Measurements from ENCODE around the gene EPHB3. TPM values are rescaled to one million over a fixed set of nuclear protein-coding genes. Genes with fewer than 3 reads are reported as not detected.

The EPHB3 gene
- total RNA-seq, 2 experiments from 2014 or later = 0.25 TPM; not detected in 1

DNA sequence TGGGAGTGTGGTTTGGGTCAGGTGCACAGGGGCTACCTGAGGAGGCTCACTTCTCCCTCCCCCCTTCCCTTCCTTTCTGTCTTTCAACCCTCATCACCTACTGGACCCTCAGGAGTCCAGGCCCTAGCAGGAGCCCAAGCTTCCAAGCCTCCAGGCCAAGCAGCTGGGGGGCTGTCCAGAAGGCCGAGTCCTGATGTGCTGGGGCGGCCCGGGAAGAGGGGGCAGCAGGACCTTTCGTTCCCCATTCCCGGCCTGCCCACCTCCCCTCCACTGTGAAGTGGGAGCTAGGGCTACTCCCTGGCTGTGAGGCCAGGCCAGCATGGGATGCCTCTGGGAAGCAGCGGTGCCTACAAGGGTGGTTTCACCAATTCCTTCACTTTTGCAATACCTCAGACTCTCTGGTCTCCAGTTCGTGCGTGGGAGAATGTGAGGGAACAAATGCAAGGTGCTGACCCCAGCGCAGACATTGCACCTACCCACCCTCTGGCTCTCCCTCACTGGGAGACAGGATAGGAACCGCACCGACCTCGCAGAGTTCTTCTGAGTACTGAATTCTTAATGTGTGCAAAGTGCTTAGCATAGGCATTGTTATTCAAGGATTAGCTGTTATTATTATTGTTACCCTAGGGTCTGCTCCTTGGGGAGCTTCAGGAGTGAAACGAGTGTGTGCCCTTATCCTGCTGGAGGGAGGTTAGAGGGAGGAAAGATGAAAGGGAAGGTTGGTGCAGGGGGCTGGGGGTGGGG is 2.5 kb downstream of the EPHB3 start:
- H3K27me3 Mint-ChIP-seq = peaks cover 68% of the 10 kb centered on the region
- no peaks in the 10 kb centered on the region for H3K9me3 Mint-ChIP-seq
- ATAC-seq (ENCODE audit: low read depth) (no peak), DNase-seq (no peak)
- H3K36me3 Mint-ChIP-seq = no peaks in the 10 kb centered on the region
- no peak overlapping the region for H3K27ac Mint-ChIP-seq
- peaks cover 11% of the 10 kb centered on the region for H3K4me1 Mint-ChIP-seq
- POLR2A ChIA-PET = no interaction called here
- no peak overlapping the region for H3K4me3 Mint-ChIP-seq

GRCh38 chr3:184564685-184565385 is 3.2 kb downstream of the EPHB3 start:
- no peak for DNase-seq
- Mint-ChIP-seq H3K36me3 (no peaks in the 10 kb centered on the region), H3K9me3 (no peaks in the 10 kb centered on the region), H3K27me3 (peaks cover 70% of the 10 kb centered on the region), H3K27ac (no peak overlapping the region), H3K4me1 (peaks cover 11% of the 10 kb centered on the region), H3K4me3 (no peak overlapping the region)
- POLR2A ChIA-PET = no interaction called here
- no peak for ATAC-seq (ENCODE audit: low read depth)

DNA sequence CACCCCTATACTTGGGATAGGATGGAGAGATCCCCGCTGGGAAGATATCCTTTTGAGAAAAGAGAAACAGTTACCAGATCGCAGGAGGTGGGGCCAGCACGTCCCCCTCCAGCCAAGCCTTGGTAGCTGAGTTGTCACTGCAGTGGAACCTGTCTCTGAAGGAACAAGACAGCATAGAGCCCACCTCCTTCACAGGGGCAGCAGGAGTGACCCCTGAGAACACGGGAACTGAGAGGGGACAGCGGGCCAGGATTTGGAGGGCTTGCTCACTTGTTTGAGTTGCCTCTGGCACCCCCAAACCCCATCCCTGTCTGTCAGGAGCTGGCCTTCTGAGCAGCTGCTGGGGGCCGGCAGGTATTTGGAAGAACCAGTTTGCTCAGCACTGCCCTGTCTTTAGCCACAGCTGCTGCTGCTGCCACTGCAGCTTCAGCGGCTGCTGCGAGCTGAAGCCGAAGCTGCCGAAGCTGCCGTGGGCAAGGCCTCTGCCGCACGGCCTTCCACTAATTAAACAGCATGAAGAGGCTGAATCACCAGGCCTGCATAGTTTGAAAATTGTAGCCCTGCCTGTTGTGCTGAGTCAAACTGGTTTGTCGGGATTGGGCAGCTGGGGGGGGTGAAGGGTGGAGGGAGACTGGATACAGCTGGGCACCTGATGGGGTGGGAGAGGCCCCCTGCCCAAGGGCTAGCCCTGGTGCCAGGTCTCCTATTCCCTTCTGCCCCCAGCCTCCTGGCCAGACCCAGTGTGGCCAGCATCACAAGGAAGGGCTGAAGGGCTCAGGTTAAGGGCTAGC is 4.0 kb downstream of the EPHB3 start:
- Mint-ChIP-seq H3K4me1 (peaks cover 9% of the 10 kb centered on the region), H3K27me3 (peaks cover 70% of the 10 kb centered on the region), H3K4me3 (no peak overlapping the region), H3K27ac (no peak overlapping the region), H3K9me3 (no peaks in the 10 kb centered on the region), H3K36me3 (no peaks in the 10 kb centered on the region)
- ATAC-seq (ENCODE audit: low read depth) (no peak), DNase-seq (no peak)
- POLR2A ChIA-PET = no interaction called here

- Mint-ChIP-seq H3K9me3 (no peaks in the 10 kb centered on the region), H3K27ac (no peak overlapping the region), H3K27me3 (peaks cover 68% of the 10 kb centered on the region), H3K36me3 (no peaks in the 10 kb centered on the region), H3K4me1 (no peaks in the 10 kb centered on the region), H3K4me3 (no peak overlapping the region)
- DNase-seq (no peak), ATAC-seq (ENCODE audit: low read depth) (no peak)
- POLR2A ChIA-PET = no interaction called here
Observed at GRCh38 chr3:184566441-184567414, 5.1 kb downstream of the EPHB3 start.

DNA sequence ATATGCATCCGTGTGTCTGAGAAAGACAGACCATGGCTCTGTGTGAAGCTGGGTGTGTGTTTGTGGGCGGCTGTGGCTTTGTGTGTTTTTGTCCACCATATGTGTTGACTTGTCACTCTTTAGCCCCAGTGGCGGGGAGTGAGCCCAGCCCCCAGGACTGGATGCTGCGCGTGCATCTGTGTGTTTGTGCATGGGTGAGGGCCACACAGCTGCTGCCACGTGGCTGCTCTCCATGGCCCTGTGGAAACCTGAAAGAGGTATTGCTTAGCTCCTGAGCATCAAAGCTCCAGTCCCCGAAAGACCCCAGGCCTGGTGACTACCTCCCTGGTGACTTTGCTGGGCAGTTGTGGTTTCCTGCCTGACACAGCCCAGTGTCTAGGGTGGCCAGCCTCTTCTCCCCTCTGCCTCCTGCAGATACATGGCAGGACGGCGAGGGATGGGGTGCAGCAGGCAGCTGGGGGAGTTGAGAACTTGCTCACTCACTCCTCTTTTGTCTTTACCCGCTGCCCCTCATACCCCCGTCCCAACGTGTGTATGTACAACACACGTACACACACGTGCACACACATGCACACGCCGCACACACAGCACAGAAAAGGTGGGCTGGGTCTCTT is 6.5 kb downstream of the EPHB3 start:
- no peak for ATAC-seq (ENCODE audit: low read depth)
- H3K9me3 Mint-ChIP-seq = no peaks in the 10 kb centered on the region
- POLR2A ChIA-PET = no interaction called here
- peaks cover 62% of the 10 kb centered on the region for H3K27me3 Mint-ChIP-seq
- no peak overlapping the region for H3K4me3 Mint-ChIP-seq
- no peaks in the 10 kb centered on the region for H3K36me3 Mint-ChIP-seq
- H3K27ac Mint-ChIP-seq = no peak overlapping the region
- DNase-seq = no peak
- no peaks in the 10 kb centered on the region for H3K4me1 Mint-ChIP-seq

GRCh38 chr3:184568560-184568923 is 7.0 kb downstream of the EPHB3 start:
- H3K4me3 Mint-ChIP-seq = no peak overlapping the region
- H3K36me3 Mint-ChIP-seq = no peaks in the 10 kb centered on the region
- POLR2A ChIA-PET = no interaction called here
- no peak overlapping the region for H3K27ac Mint-ChIP-seq
- H3K9me3 Mint-ChIP-seq = no peaks in the 10 kb centered on the region
- ATAC-seq (ENCODE audit: low read depth) (no peak), DNase-seq (no peak)
- no peaks in the 10 kb centered on the region for H3K4me1 Mint-ChIP-seq
- H3K27me3 Mint-ChIP-seq = peaks cover 57% of the 10 kb centered on the region

- POLR2A ChIA-PET = no interaction called here
- Mint-ChIP-seq H3K36me3 (no peaks in the 10 kb centered on the region), H3K27me3 (peaks cover 50% of the 10 kb centered on the region), H3K27ac (no peak overlapping the region), H3K4me1 (no peaks in the 10 kb centered on the region), H3K9me3 (no peaks in the 10 kb centered on the region), H3K4me3 (peak overlapping the region; percentile 25)
- peak; percentile 37 for DNase-seq
- no peak for ATAC-seq (ENCODE audit: low read depth)
Observed at GRCh38 chr3:184568924-184569829, 7.6 kb downstream of the EPHB3 start.

- H3K27me3 Mint-ChIP-seq = peaks cover 46% of the 10 kb centered on the region
- no peak overlapping the region for H3K27ac Mint-ChIP-seq
- no peak overlapping the region for H3K4me3 Mint-ChIP-seq
- DNase-seq = no peak
- no peaks in the 10 kb centered on the region for H3K9me3 Mint-ChIP-seq
- H3K4me1 Mint-ChIP-seq = no peaks in the 10 kb centered on the region
- H3K36me3 Mint-ChIP-seq = no peaks in the 10 kb centered on the region
- ATAC-seq (ENCODE audit: low read depth) = no peak
- POLR2A ChIA-PET = no interaction called here
Observed at GRCh38 chr3:184570035-184570434, 8.4 kb downstream of the EPHB3 start.

DNA sequence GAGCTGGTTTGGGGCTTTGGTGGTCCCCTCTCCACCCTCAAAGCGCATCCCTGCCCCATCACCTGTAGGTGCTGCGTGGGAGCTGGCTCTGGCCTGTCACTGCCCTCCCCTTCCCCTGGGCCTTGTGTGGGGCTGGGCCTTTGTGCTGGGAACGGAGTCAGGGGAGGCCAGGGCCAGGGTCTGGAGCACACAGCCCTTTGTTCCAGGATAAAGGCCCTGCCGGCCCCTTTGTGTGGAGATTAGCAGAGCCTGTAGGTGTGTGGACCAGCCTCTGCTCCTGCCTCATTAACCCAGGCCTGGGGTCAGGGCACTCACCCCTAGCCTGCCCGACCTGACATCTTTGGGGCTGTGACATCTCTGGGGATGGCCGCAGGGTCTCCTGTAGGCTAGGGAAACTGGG is 8.9 kb downstream of the EPHB3 start:
- Mint-ChIP-seq H3K36me3 (no peaks in the 10 kb centered on the region), H3K9me3 (no peaks in the 10 kb centered on the region), H3K4me1 (no peaks in the 10 kb centered on the region), H3K4me3 (no peak overlapping the region), H3K27me3 (peaks cover 42% of the 10 kb centered on the region), H3K27ac (no peak overlapping the region)
- POLR2A ChIA-PET = no interaction called here
- no peak for DNase-seq
- no peak for ATAC-seq (ENCODE audit: low read depth)

DNA sequence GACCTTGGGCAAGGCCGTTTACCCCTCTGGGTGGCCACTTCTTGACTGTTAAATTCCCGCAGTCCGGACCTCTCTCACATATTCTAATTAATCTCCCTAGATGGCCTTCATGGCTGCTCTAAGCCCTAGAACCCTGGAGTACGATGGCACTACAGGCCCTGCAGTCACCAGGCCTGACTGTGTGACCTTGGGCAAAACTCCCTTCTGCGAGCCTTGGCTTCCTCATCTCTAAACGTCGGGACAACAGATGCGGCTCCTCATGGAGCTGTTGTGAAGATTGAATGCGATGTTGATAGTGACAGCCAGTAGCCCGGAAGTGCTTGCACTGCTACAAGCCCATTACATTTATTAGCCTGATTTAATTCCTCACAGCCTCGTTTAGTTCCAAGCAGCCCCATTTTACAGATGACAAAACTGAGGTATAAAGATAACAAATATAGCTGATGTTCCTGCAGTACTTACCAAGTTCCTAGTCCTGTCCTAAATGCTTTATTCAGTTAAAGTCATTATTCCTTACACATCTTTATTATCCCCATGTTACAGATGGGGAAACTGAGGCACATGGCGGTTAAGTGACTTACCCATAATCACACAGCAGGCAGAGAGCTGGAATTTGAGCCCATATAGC is 10.3 kb downstream of the EPHB3 start:
- no peak overlapping the region for H3K4me3 Mint-ChIP-seq
- H3K4me1 Mint-ChIP-seq = no peaks in the 10 kb centered on the region
- no peaks in the 10 kb centered on the region for H3K9me3 Mint-ChIP-seq
- DNase-seq (no peak), ATAC-seq (ENCODE audit: low read depth) (no peak)
- POLR2A ChIA-PET = no interaction called here
- H3K36me3 Mint-ChIP-seq = no peaks in the 10 kb centered on the region
- no peak overlapping the region for H3K27ac Mint-ChIP-seq
- H3K27me3 Mint-ChIP-seq = peaks cover 40% of the 10 kb centered on the region

GRCh38 chr3:184572633-184573270 is 11.2 kb downstream of the EPHB3 start:
- Mint-ChIP-seq H3K4me1 (no peaks in the 10 kb centered on the region), H3K9me3 (no peaks in the 10 kb centered on the region)

More at GRCh38 chr3:184572633-184573270, 11.2 kb downstream of the EPHB3 start:
- no peak for DNase-seq
- POLR2A ChIA-PET = no interaction called here
- Mint-ChIP-seq H3K36me3 (no peaks in the 10 kb centered on the region), H3K27me3 (peaks cover 34% of the 10 kb centered on the region), H3K4me3 (no peak overlapping the region), H3K27ac (no peak overlapping the region)
- ATAC-seq (ENCODE audit: low read depth) = no peak

All from activated naive CD8-positive, alpha-beta T cell treated with anti-CD3 and anti-CD28 coated beads, Interleukin-2, amount 10 ng/mL, durations not matched to agents 7 days and 5 days (primary cell).